Upper lobe of left lung (tissue), 6 donors: ENCODE data around the gene XCL1. TPM values are rescaled to one million over a fixed set of nuclear protein-coding genes. Genes with fewer than 3 reads are reported as not detected.
"Not testable (repeated sequence)": the region's sequence is repeated elsewhere in the genome, so short reads cannot be mapped to it uniquely, and the experiment has no call there.

Experiments used
- ATAC-seq, 2 donors: fragments of 200-7000 bp; cut with Tn5 transposase; one replicate each; pipeline ENCODE4 v1.9.1; 2022; ENCODE audit warnings: mild to moderate bottlenecking in 2 of 2, moderate library complexity in 2 of 2; ENCODE audit not compliant: low FRiP score in 2 of 2
- DNase-seq, 2 donors: peaks; one replicate each; pipeline ENCODE4 v3.0.0-alpha.2; 2019 to 2020
- H3K27ac ChIP-seq, 4 donors: fragments of 200-600 bp; sonication (generic); one replicate each; pipeline ENCODE4 v1.5.1; 2016 to 2019
- H3K27me3 ChIP-seq, 4 donors: fragments of 200-600 bp; sonication (generic); one replicate each; pipeline ENCODE4 v1.5.1; 2017 to 2019
- H3K36me3 ChIP-seq, 4 donors: fragments of 200-600 bp; sonication (generic); one replicate each; pipeline ENCODE4 v1.5.1; 2016 to 2019
- H3K4me1 ChIP-seq, 4 donors: fragments of 200-600 bp; sonication (generic); one replicate each; pipeline ENCODE4 v1.5.1; 2018 to 2019
- H3K4me3 ChIP-seq, 4 donors: fragments of 200-600 bp; sonication (generic); one replicate each; pipeline ENCODE4 v1.5.1; 2017 to 2019; ENCODE audit warnings: mild to moderate bottlenecking in 2 of 4, moderate library complexity in 1 of 4
- H3K9me3 ChIP-seq, 4 donors: fragments of 200-600 bp; sonication (generic); one replicate each; pipeline ENCODE4 v1.5.1; 2018 to 2019
- EP300 ChIP-seq, 4 donors: sonication (generic); formaldehyde crosslinking; IDR thresholded peaks; one replicate each; pipeline ENCODE4 v1.5.1; 2017; ENCODE audit warnings: antibody characterized with exemption in 4 of 4, control low read depth in 2 of 4
- POLR2A ChIP-seq, 4 donors: fragments of 450-650 bp; IDR thresholded peaks; one replicate each; pipeline ENCODE4 v1.5.1; 2016 to 2017; ENCODE audit warnings: antibody characterized with exemption in 4 of 4, mild to moderate bottlenecking in 2 of 4
- POLR2AphosphoS5 ChIP-seq, 2 donors: sonication (generic); formaldehyde crosslinking; IDR thresholded peaks; one replicate each; pipeline ENCODE4 v1.5.1; 2017; ENCODE audit warnings: antibody characterized with exemption in 2 of 2
- WGBS, 2 donors: methylation state at CpG; one replicate each; pipeline ENCODE4 v1.1.5; 2017 to 2018; 5-methylcytosine and 5-hydroxymethylcytosine counted together
- total RNA-seq, 6 donors: library from RNA; depleted of rRNA in 4 of 6; stranded (reverse); fragments of >200 nt in 4 of 6; gene quantifications; one replicate each; pipeline versions ENCODE4 v1.1.0 to v1.2.1, GENCODE V29; 2016 to 2021
- TF ChIP-seq, protein P1 (sequence below), 6 experiments: fragments of 450-650 bp in 4 of 6; fragments of 200-600 bp in 2 of 6; sonication (generic) in 2 of 6; IDR thresholded peaks; one replicate each; pipeline ENCODE4 v1.5.1; 2016 to 2019; ENCODE audit warnings: antibody characterized with exemption in 6 of 6
- donor health status: DM: no; HTN: no; CAD: no; lungs with moderate emphysema.
- donor health status: DM: no; HTN: yes; CAD: no; lungs with severe emphysema.

The XCL1 gene
- total RNA-seq, 6 donors from 2014 or later, result 0.30 to 2.2 (median 1.2) TPM; not detected in 1

GRCh38 chr1:168568346-168568745, 8.1 kb upstream of the XCL1 start:
- no peaks in the 10 kb centered on the region for H3K9me3 ChIP-seq
- TF ChIP-seq POLR2A (IDR thresholded peaks at IDR 0.05) (no peak), POLR2AphosphoS5 (IDR thresholded peaks at IDR 0.05) (no peak), EP300 (IDR thresholded peaks at IDR 0.05) (no peak)
- TF ChIP-seq, protein P1, sequence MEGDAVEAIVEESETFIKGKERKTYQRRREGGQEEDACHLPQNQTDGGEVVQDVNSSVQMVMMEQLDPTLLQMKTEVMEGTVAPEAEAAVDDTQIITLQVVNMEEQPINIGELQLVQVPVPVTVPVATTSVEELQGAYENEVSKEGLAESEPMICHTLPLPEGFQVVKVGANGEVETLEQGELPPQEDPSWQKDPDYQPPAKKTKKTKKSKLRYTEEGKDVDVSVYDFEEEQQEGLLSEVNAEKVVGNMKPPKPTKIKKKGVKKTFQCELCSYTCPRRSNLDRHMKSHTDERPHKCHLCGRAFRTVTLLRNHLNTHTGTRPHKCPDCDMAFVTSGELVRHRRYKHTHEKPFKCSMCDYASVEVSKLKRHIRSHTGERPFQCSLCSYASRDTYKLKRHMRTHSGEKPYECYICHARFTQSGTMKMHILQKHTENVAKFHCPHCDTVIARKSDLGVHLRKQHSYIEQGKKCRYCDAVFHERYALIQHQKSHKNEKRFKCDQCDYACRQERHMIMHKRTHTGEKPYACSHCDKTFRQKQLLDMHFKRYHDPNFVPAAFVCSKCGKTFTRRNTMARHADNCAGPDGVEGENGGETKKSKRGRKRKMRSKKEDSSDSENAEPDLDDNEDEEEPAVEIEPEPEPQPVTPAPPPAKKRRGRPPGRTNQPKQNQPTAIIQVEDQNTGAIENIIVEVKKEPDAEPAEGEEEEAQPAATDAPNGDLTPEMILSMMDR (IDR thresholded peaks at IDR 0.05), result no peak
- DNase-seq (no peak), ATAC-seq (no peak)
- H3K27ac ChIP-seq, result no peak overlapping the region
- WGBS, 2 donors, result 88 to 90% methylated on average over 1 of the region's 1 CpG
- no peaks in the 10 kb centered on the region for H3K27me3 ChIP-seq
- no peak overlapping the region for H3K4me3 ChIP-seq
- no peaks in the 10 kb centered on the region for H3K36me3 ChIP-seq
- no peaks in the 10 kb centered on the region for H3K4me1 ChIP-seq

DNA sequence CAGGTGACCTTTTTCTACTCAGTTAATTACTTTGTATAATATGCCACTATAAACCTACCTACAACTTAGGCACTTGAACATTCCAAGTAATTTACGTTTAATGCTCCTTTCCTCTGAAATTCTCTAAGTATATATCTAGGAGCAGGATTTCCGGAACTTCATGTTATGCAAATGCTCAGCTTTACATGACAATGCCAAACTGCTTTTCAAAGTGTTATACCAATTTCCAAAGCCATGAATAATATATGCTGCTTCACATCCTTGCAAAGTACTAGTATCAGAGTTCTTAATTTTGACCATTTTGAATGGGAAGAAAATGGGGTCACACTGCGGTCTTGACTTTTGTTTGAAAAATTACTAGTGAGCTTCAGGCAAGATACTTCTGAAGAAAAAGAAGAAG, 5.8 kb upstream of the XCL1 start:
- no peak for TF ChIP-seq POLR2A (IDR thresholded peaks at IDR 0.05)
- TF ChIP-seq EP300 (IDR thresholded peaks at IDR 0.05), result no peak
- DNase-seq (no peak), ATAC-seq (no peak)
- H3K4me3 ChIP-seq, result no peak overlapping the region
- H3K4me1 ChIP-seq, result no peaks in the 10 kb centered on the region
- no peaks in the 10 kb centered on the region for H3K36me3 ChIP-seq
- no peaks in the 10 kb centered on the region for H3K27me3 ChIP-seq
- H3K27ac ChIP-seq, result no peak overlapping the region
- 86 to 95% methylated on average over 3 of the region's 3 CpGs for WGBS, 2 donors
- H3K9me3 ChIP-seq, result no peaks in the 10 kb centered on the region

- Histone ChIP-seq H3K4me3 (no peak overlapping the region), H3K4me1 (no peaks in the 10 kb centered on the region), H3K36me3 (no peaks in the 10 kb centered on the region), H3K27ac (no peak overlapping the region), H3K9me3 (no peaks in the 10 kb centered on the region), H3K27me3 (no peaks in the 10 kb centered on the region)
- 88 to 94% methylated on average over 3 of the region's 3 CpGs for WGBS, 2 donors
- TF ChIP-seq, protein P1 (IDR thresholded peaks at IDR 0.05), result no peak
- TF ChIP-seq POLR2AphosphoS5 (IDR thresholded peaks at IDR 0.05), result no peak
- no peak for TF ChIP-seq POLR2A (IDR thresholded peaks at IDR 0.05)
- no peak for TF ChIP-seq EP300 (IDR thresholded peaks at IDR 0.05)
- DNase-seq (no peak), ATAC-seq (no peak)
These were observed 3.8 kb upstream of the XCL1 start for GRCh38 chr1:168572633-168573032.

DNA sequence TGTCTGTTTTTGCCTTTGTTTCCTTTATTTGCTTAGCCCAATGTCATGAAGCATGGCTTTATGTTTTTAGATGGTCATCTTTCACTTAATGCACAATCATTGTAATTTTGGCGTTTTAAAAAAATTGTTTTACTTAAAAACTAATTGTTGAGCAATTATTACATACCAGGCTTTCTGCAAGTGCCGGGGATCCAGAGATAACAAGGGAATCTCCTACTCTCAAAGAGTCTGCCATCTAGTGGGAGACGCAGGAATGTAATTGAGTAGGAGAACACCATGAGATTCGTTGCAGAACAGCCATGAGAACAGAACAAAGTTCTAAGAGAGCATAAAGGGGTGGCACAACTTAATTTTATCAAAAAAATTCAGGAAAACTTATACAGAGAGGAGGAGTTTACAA, 2.2 kb upstream of the XCL1 start:
- DNase-seq (peak in 1 of 2 donors; percentile 28), ATAC-seq (peak in 1 of 2 donors; percentile 78)
- H3K4me3 ChIP-seq, H3K9me3 ChIP-seq, H3K36me3 ChIP-seq, H3K27ac ChIP-seq, H3K4me1 ChIP-seq, H3K27me3 ChIP-seq: not testable (repeated sequence)
- WGBS, 2 donors, result 7% methylated on average over 4 of the region's 4 CpGs
- TF ChIP-seq, protein P1 (IDR thresholded peaks at IDR 0.05), result peak in 5 of 6 experiments; percentile 14 to 66 (median 50)

- not testable (repeated sequence) for H3K4me3 ChIP-seq, H3K4me1 ChIP-seq, H3K9me3 ChIP-seq, H3K27ac ChIP-seq, H3K27me3 ChIP-seq, DNase-seq, H3K36me3 ChIP-seq
- WGBS, 2 donors, result 55 to 81% methylated on average over 2 of the region's 2 CpGs
- ATAC-seq, result peak in 1 of 2 donors; percentile 61
These were observed 2.3 kb downstream of the XCL1 start for GRCh38 chr1:168578531-168579185.

GRCh38 chr1:168580290-168580689, 3.9 kb downstream of the XCL1 start:
- not testable (repeated sequence) for H3K9me3 ChIP-seq, H3K4me3 ChIP-seq, H3K27me3 ChIP-seq, H3K4me1 ChIP-seq, H3K36me3 ChIP-seq, DNase-seq, ATAC-seq, H3K27ac ChIP-seq
- 90 to 93% methylated on average over 2 of the region's 2 CpGs for WGBS, 2 donors

DNA sequence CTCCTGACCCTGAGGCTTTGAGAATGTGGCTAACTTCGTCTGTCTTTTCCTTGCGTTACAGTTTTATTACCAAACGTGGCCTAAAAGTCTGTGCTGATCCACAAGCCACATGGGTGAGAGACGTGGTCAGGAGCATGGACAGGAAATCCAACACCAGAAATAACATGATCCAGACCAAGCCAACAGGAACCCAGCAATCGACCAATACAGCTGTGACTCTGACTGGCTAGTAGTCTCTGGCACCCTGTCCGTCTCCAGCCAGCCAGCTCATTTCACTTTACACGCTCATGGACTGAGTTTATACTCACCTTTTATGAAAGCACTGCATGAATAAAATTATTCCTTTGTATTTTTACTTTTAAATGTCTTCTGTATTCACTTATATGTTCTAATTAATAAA, 4.6 kb downstream of the XCL1 start:
- DNase-seq, H3K4me1 ChIP-seq, H3K27me3 ChIP-seq, H3K4me3 ChIP-seq, H3K27ac ChIP-seq, H3K36me3 ChIP-seq, ATAC-seq, H3K9me3 ChIP-seq: not testable (repeated sequence)
- WGBS, 2 donors, result 65 to 82% methylated on average over 7 of the region's 7 CpGs
